ENCODE measurements around the gene RBM12. TPM values are rescaled to one million over a fixed set of nuclear protein-coding genes. Genes with fewer than 3 reads are reported as not detected.

The RBM12 gene
- total and polyA plus RNA-seq, 2 donors (not counting 1 experiment from before 2014, with no cell fraction given) = 52.7 to 144 TPM

DNA sequence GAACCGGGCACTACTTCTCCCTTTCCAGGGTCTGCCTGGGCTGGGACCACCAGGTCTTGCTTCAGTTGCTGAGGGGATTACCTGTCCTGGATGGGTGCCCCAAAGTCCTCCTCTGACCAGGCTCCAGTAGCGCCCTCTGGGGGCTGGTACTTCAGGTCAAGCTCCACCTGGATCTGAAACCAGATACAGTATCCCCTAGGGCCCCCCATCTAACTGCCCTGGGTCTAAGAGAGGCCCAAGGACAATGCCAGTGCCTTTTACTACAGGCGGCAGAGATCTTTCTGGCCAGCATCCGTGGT lies 60.3 kb downstream of the RBM12 start:
- ATAC-seq (ENCODE audit: low read depth) = peak; percentile 32
- ChIA-PET POLR2A (interaction anchor here (1.7 kb wide), 1 partner anchor 15 kb away, joined by 3 read pairs; no protein-coding TSS in a partner anchor), CTCF (interaction anchor here (0.6 to 3.5 kb wide), 7 partner anchors 9 to 978 kb away, joined by 3 to 25 read pairs (median 5); partner anchors contain the start of genes NFS1, ROMO1 and SPAG4)
- H3K4me1 Mint-ChIP-seq = peaks cover 16% of the 10 kb centered on the region
- no peaks in the 10 kb centered on the region for H4K20me1 ChIP-seq (ENCODE audit: control insufficient read depth, insufficient read depth, low read length, poor library complexity, severe bottlenecking)
- no peaks in the 10 kb centered on the region for H3K36me3 ChIP-seq (replicated peaks in 1 of 2; ENCODE audit: control extremely low read depth in 1 of 2, control insufficient read depth in 1 of 2, extremely low read depth in 1 of 2, insufficient read depth in 2 of 2, low read length in 1 of 2)
- peaks cover 16 to 17% of the 10 kb centered on the region in 2 donors for H3K4me1 ChIP-seq (ENCODE audit: control insufficient read depth in 2 of 2, insufficient read depth in 2 of 2, low read length in 2 of 2)
- no peak overlapping the region for H3K27ac ChIP-seq (ENCODE audit: low read length in 2 of 2)
- peaks cover 0 to 6% (median 0%) of the 10 kb centered on the region in 3 donors for H3K9me3 ChIP-seq (ENCODE audit: control extremely low read depth in 1 of 3, control insufficient read depth in 2 of 3, insufficient read depth in 1 of 3, low read length in 2 of 3)
- WGBS (ENCODE audit: insufficient coverage) = 57% methylated on average over 2 of the region's 4 CpGs
- intact Hi-C loops (cut with micrococcal nuclease) = loop anchor here (1.0 to 5.0 kb wide), 2 partner anchors 93 to 141 kb away; partner anchors contain the start of genes NFS1 and ROMO1
- H3K27me3 ChIP-seq (replicated peaks in 1 of 4; ENCODE audit: control extremely low read depth in 1 of 4, control insufficient read depth in 3 of 4, insufficient read depth in 4 of 4, low read length in 3 of 4) = peaks cover 0 to 38% (median 15%) of the 10 kb centered on the region in 4 experiments
- no peak overlapping the region for H3K4me3 ChIP-seq (ENCODE audit: control extremely low read depth in 1 of 5, extremely low read depth in 1 of 5, insufficient read depth in 1 of 5, low read depth in 2 of 5, low read length in 4 of 5)
- peak; percentile 42 for DNase-seq
- H3K27me3 Mint-ChIP-seq = peaks cover 21% of the 10 kb centered on the region
- no peak overlapping the region for H2AFZ ChIP-seq (ENCODE audit: insufficient read depth, low read depth, low read length, poor library complexity, severe bottlenecking)
- H3K4me2 ChIP-seq (replicated peaks; ENCODE audit: low read depth, low read length, poor library complexity, severe bottlenecking) = no peak overlapping the region
- H3K9me3 Mint-ChIP-seq (ENCODE audit: insufficient read depth) = no peaks in the 10 kb centered on the region
- no peak overlapping the region for H3K4me3 Mint-ChIP-seq
- no peak overlapping the region for H3K9ac ChIP-seq (ENCODE audit: low read length)
- TF ChIP-seq, protein P1, sequence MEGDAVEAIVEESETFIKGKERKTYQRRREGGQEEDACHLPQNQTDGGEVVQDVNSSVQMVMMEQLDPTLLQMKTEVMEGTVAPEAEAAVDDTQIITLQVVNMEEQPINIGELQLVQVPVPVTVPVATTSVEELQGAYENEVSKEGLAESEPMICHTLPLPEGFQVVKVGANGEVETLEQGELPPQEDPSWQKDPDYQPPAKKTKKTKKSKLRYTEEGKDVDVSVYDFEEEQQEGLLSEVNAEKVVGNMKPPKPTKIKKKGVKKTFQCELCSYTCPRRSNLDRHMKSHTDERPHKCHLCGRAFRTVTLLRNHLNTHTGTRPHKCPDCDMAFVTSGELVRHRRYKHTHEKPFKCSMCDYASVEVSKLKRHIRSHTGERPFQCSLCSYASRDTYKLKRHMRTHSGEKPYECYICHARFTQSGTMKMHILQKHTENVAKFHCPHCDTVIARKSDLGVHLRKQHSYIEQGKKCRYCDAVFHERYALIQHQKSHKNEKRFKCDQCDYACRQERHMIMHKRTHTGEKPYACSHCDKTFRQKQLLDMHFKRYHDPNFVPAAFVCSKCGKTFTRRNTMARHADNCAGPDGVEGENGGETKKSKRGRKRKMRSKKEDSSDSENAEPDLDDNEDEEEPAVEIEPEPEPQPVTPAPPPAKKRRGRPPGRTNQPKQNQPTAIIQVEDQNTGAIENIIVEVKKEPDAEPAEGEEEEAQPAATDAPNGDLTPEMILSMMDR (IDR thresholded peaks at IDR 0.05) = no peak
- TF ChIP-seq EZH2 (IDR thresholded peaks at IDR 0.05; ENCODE audit: borderline replicate concordance, insufficient read depth, low read depth, low read length, poor library complexity, severe bottlenecking) = no peak
- no peak overlapping the region for H3K27ac Mint-ChIP-seq
- H3K79me2 ChIP-seq (ENCODE audit: control insufficient read depth, insufficient read depth, low read length) = no peaks in the 10 kb centered on the region

DNA sequence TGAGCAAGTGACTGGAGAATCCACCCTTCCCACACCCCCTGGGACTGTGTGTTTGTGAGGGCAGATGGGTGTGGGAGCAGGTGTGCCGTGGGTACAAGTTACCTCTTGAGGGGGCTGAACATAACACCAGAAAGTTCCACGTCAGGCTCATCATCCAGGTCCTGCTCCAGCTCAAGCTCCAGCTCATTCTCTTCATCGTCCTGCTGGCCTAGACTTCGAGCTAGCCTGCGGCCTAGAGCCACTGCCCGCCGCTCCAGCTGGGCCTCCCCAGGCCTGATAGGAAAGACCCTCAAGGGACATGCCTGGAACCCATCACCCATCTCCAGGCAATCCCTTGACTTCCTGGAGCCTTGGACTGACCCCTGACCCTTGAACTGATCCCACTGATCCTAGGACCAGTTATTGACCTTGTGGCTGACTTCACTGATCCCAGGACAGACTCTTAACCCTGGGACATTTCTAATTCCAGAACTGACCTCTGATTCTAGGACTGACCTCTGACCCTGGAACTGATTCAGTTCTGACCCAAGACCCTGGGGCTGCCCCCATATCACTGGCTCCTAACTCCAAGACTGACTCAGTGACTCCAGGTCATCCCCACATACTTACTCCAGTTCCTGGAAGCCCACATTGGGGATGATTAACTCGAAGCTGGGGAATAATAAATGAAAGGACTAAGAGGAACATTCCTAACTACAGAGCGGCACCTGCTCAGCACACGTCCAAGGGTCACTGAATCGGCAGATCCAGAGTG lies 60.8 kb downstream of the RBM12 start:
- no peak overlapping the region for H3K4me2 ChIP-seq (replicated peaks; ENCODE audit: low read depth, low read length, poor library complexity, severe bottlenecking)
- Mint-ChIP-seq H3K27me3 (peaks cover 27% of the 10 kb centered on the region), H3K27ac (no peak overlapping the region), H3K4me3 (peak overlapping the region; percentile 65), H3K4me1 (peaks cover 16% of the 10 kb centered on the region), H3K9me3 (ENCODE audit: insufficient read depth) (no peaks in the 10 kb centered on the region)
- ATAC-seq (ENCODE audit: low read depth) = no peak
- no peaks in the 10 kb centered on the region for H3K36me3 ChIP-seq (replicated peaks in 1 of 2; ENCODE audit: control extremely low read depth in 1 of 2, control insufficient read depth in 1 of 2, extremely low read depth in 1 of 2, insufficient read depth in 2 of 2, low read length in 1 of 2)
- H3K4me1 ChIP-seq (ENCODE audit: control insufficient read depth in 2 of 2, insufficient read depth in 2 of 2, low read length in 2 of 2) = peaks cover 16 to 17% of the 10 kb centered on the region in 2 donors
- WGBS (ENCODE audit: insufficient coverage) = 94% methylated on average over 10 of the region's 11 CpGs
- TF ChIP-seq EZH2 (IDR thresholded peaks at IDR 0.05; ENCODE audit: borderline replicate concordance, insufficient read depth, low read depth, low read length, poor library complexity, severe bottlenecking) = no peak
- TF ChIP-seq, protein P1 (IDR thresholded peaks at IDR 0.05) = no peak
- DNase-seq = no peak
- ChIA-PET CTCF (interaction anchor here (0.6 to 3.5 kb wide), 10 partner anchors 9 to 978 kb away, joined by 3 to 25 read pairs (median 4); partner anchors contain the start of genes NFS1, ROMO1 and SPAG4), POLR2A (interaction anchor here (1.7 kb wide), 1 partner anchor 15 kb away, joined by 3 read pairs; no protein-coding TSS in a partner anchor)
- no peak overlapping the region for H2AFZ ChIP-seq (ENCODE audit: insufficient read depth, low read depth, low read length, poor library complexity, severe bottlenecking)
- no peak overlapping the region for H3K9ac ChIP-seq (ENCODE audit: low read length)
- no peak overlapping the region for H3K4me3 ChIP-seq (ENCODE audit: control extremely low read depth in 1 of 5, extremely low read depth in 1 of 5, insufficient read depth in 1 of 5, low read depth in 2 of 5, low read length in 4 of 5)
- H3K27me3 ChIP-seq (replicated peaks in 1 of 4; ENCODE audit: control extremely low read depth in 1 of 4, control insufficient read depth in 3 of 4, insufficient read depth in 4 of 4, low read length in 3 of 4) = peaks cover 0 to 40% (median 15%) of the 10 kb centered on the region in 4 experiments
- H3K27ac ChIP-seq (ENCODE audit: low read length in 2 of 2) = no peak overlapping the region
- intact Hi-C loops (cut with micrococcal nuclease) = loop anchor here (1.0 to 5.0 kb wide), 2 partner anchors 93 to 141 kb away; partner anchors contain the start of genes NFS1 and ROMO1
- H3K79me2 ChIP-seq (ENCODE audit: control insufficient read depth, insufficient read depth, low read length) = no peaks in the 10 kb centered on the region
- H4K20me1 ChIP-seq (ENCODE audit: control insufficient read depth, insufficient read depth, low read length, poor library complexity, severe bottlenecking) = no peaks in the 10 kb centered on the region
- H3K9me3 ChIP-seq (ENCODE audit: control extremely low read depth in 1 of 3, control insufficient read depth in 2 of 3, insufficient read depth in 1 of 3, low read length in 2 of 3) = peaks cover 0 to 6% (median 0%) of the 10 kb centered on the region in 3 donors
